Endothelial cell of umbilical vein (primary cell): Measurements from ENCODE around the gene SEMA5A. TPM values are rescaled to one million over a fixed set of nuclear protein-coding genes. Genes with fewer than 3 reads are reported as not detected.

Source experiments
- BruUV-seq: library from RNA; stranded (reverse); fragments of 400-500 nt; replicated peaks from 2 replicates; lab custom pipeline; 2021; lab: Mats Ljungman, UMichigan
- CTCF ChIA-PET: fragments of 300-600, 350-600 bp; sonication (Branson Sonifier 250); formaldehyde crosslinking; loops from one replicate; lab custom pipeline; 2021; ENCODE audit warnings: antibody characterized with exemption, inconsistent platforms; lab: Charles Lee
- POLR2A ChIA-PET: fragments of 300-600, 350-600 bp; sonication (Branson Sonifier 250); formaldehyde crosslinking; loops from one replicate; lab custom pipeline; 2021; ENCODE audit warnings: antibody characterized with exemption, inconsistent platforms; lab: Charles Lee
- DNase-seq: peaks from one replicate; pipeline ENCODE4 v3.0.0-alpha.2; 2011; ENCODE audit warnings: low read depth, low spot score
- FAIRE-seq: peaks from 2 replicates; lab custom pipeline; 2011; peaks lifted over from hg19 to GRCh38; lab: Jason Lieb, UNC
- H2AFZ ChIP-seq: 2 replicates; pipeline ENCODE4 v1.6.0; 2012; ENCODE audit warnings: low read depth, low read length, control low read depth, inconsistent platforms
- H3K27ac ChIP-seq: 2 replicates; pipeline ENCODE4 v1.5.1; 2011; ENCODE audit warnings: low read depth, mild to moderate bottlenecking, control low read depth, low read length, moderate library complexity; ENCODE audit not compliant: insufficient read depth
- H3K27me3 ChIP-seq, 2 experiments: 2 replicates each; pipeline versions ENCODE4 v1.6.0 to v1.6.1; 2011; ENCODE audit warnings: low read length in 2 of 2, mixed read lengths in 1 of 2; ENCODE audit not compliant: control insufficient read depth in 2 of 2, insufficient read depth in 2 of 2
- H3K36me3 ChIP-seq, 2 experiments: 2 replicates in 1 of 2; 3 replicates in 1 of 2; pipeline ENCODE4 v1.5.1; 2011; ENCODE audit warnings: low read length in 2 of 2, mild to moderate bottlenecking in 1 of 2, moderate library complexity in 1 of 2; ENCODE audit not compliant: control insufficient read depth in 2 of 2, insufficient read depth in 2 of 2; ENCODE audit errors: extremely low read depth in 1 of 2
- H3K4me1 ChIP-seq: 3 replicates; pipeline ENCODE4 v1.5.1; 2011; ENCODE audit warnings: mild to moderate bottlenecking, low read length; ENCODE audit not compliant: control insufficient read depth, insufficient read depth; ENCODE audit errors: extremely low read depth
- H3K4me2 ChIP-seq: 2 replicates; pipeline ENCODE4 v1.6.1; 2011; ENCODE audit warnings: low read length, control low read depth, mixed read lengths; ENCODE audit not compliant: insufficient read depth
- H3K4me3 ChIP-seq, 3 experiments: fragments of 200-600 bp in 1 of 3; sonication (generic), shearing (Covaris generic) in 1 of 3; replicated peaks in 1 of 3; 2 replicates each; pipeline ENCODE4 v1.5.1; 2011 to 2016; ENCODE audit warnings: control low read depth in 3 of 3, low read length in 3 of 3, mild to moderate bottlenecking in 2 of 3, inconsistent platforms in 1 of 3, low read depth in 1 of 3, moderate library complexity in 1 of 3; ENCODE audit not compliant: insufficient read depth in 1 of 3
- H3K79me2 ChIP-seq: 2 replicates; pipeline ENCODE4 v1.6.0; 2012; ENCODE audit warnings: low read length, inconsistent platforms; ENCODE audit not compliant: control insufficient read depth, insufficient read depth
- H3K9ac ChIP-seq: replicated peaks from 2 replicates; pipeline ENCODE3; 2011; ENCODE audit warnings: low read length, control low read depth; ENCODE audit not compliant: insufficient read depth; ENCODE audit errors: extremely low read depth
- H3K9me1 ChIP-seq: replicated peaks from 3 replicates; pipeline ENCODE4 v1.6.0; 2011; ENCODE audit warnings: mild to moderate bottlenecking, low read length; ENCODE audit not compliant: control insufficient read depth, insufficient read depth; ENCODE audit errors: extremely low read depth
- H3K9me3 ChIP-seq: replicated peaks from 2 replicates; pipeline ENCODE4 v1.5.1; 2012; ENCODE audit warnings: low read length, inconsistent platforms; ENCODE audit not compliant: control insufficient read depth, insufficient read depth
- H4K20me1 ChIP-seq: replicated peaks from 2 replicates; pipeline ENCODE3; 2011; ENCODE audit warnings: mild to moderate bottlenecking, low read length; ENCODE audit not compliant: control insufficient read depth, insufficient read depth; ENCODE audit errors: extremely low read depth
- CTCF ChIP-seq, 2 donors: IDR thresholded peaks; 1 replicate in 1 of 2; 2 replicates in 1 of 2; pipeline ENCODE4 v1.5.1; 2011; ENCODE audit warnings: low read length in 2 of 2, mild to moderate bottlenecking in 2 of 2, moderate library complexity in 2 of 2, control low read depth in 1 of 2, inconsistent platforms in 1 of 2, low read depth in 1 of 2; ENCODE audit not compliant: insufficient read depth in 1 of 2; ENCODE audit errors: extremely low read depth in 1 of 2
- EZH2 ChIP-seq: IDR thresholded peaks from 2 replicates; pipeline ENCODE4 v1.6.1; 2012; ENCODE audit warnings: borderline replicate concordance, low read depth, mild to moderate bottlenecking, moderate library complexity, low read length, inconsistent platforms; ENCODE audit not compliant: severe bottlenecking
- FOS ChIP-seq: IDR thresholded peaks from 2 replicates; pipeline ENCODE4 v1.6.1; 2011; ENCODE audit warnings: mild to moderate bottlenecking, low read length, moderate library complexity, borderline replicate concordance; ENCODE audit not compliant: insufficient read depth
- GATA2 ChIP-seq: IDR thresholded peaks from 2 replicates; pipeline ENCODE4 v1.7.0; 2011; ENCODE audit warnings: low read depth, mild to moderate bottlenecking, moderate library complexity, mixed read lengths, low read length; ENCODE audit not compliant: insufficient read length, insufficient read depth
- JUN ChIP-seq: IDR thresholded peaks from 2 replicates; pipeline ENCODE4 v1.6.1; 2011; ENCODE audit warnings: borderline replicate concordance, low read depth; ENCODE audit not compliant: insufficient read length, insufficient read depth
- MAX ChIP-seq: IDR thresholded peaks from 2 replicates; pipeline ENCODE4 v1.6.1; 2011; ENCODE audit not compliant: insufficient read depth, insufficient read length
- MYC ChIP-seq: IDR thresholded peaks from one replicate; pipeline ENCODE4 v1.6.1; 2011; ENCODE audit warnings: mild to moderate bottlenecking, low read depth, low read length
- POLR2A ChIP-seq: IDR thresholded peaks from 2 replicates; pipeline ENCODE4 v1.6.1; 2012; ENCODE audit warnings: low read depth, mild to moderate bottlenecking, control low read depth, low read length
- POLR2AphosphoS5 ChIP-seq: IDR thresholded peaks from 2 replicates; pipeline ENCODE4 v1.6.1; 2012; ENCODE audit warnings: low read depth, mild to moderate bottlenecking, control low read depth, low read length, moderate library complexity; ENCODE audit not compliant: insufficient read depth
- dilution Hi-C: fragments of 300-500 bp; cut with MboI; formaldehyde crosslinking; loops from one replicate; pipeline ENCODE4 v1.15.0; 2019; ENCODE audit warnings: low sequenced_read_pairs; ENCODE audit not compliant: extremely low pct_ligation_motif_present
- intact Hi-C: fragments of 100-400 bp; cut with micrococcal nuclease; formaldehyde crosslinking; loops from one replicate; pipeline ENCODE4 v1.10.0; 2022
- polyA plus RNA-seq, 4 experiments: library from polyadenylated mRNA; depleted of rRNA in 3 of 4; stranded (reverse) in 3 of 4; unstranded in 1 of 4; fragments of >200 nt; gene quantifications; 2 replicates each; pipeline versions ENCODE4 v1.2.1 to v1.2.3, GENCODE V29; 2011 to 2012; ENCODE audit warnings: missing spikeins in 1 of 4
- total RNA-seq: library from RNA; stranded (reverse); gene quantifications from 2 replicates; pipeline ENCODE4 v1.2.3, GENCODE V29; 2021

The SEMA5A gene
- total and polyA plus RNA-seq, 2 donors (not counting 3 experiments of a cell fraction or from before 2014, with no cell fraction given), result 0.04 to 0.06 TPM

GRCh38 chr5:9071524-9071923 lies 474.4 kb downstream of the SEMA5A start:
- ChIA-PET POLR2A (no interaction called here), CTCF (interaction anchor here (1.5 kb wide), 1 partner anchor 22 kb away, joined by 3 read pairs; no protein-coding TSS in a partner anchor)
- no peak overlapping the region for H2AFZ ChIP-seq
- H3K79me2 ChIP-seq, result no peaks in the 10 kb centered on the region
- TF ChIP-seq FOS, result no peak
- intact Hi-C loops, result no loop called here
- H3K9ac ChIP-seq, result no peak overlapping the region
- no peaks in the 10 kb centered on the region for H3K36me3 ChIP-seq
- no peak for DNase-seq
- H3K9me3 ChIP-seq, result no peaks in the 10 kb centered on the region
- no peaks in the 10 kb centered on the region for H3K4me1 ChIP-seq
- H3K9me1 ChIP-seq, result no peaks in the 10 kb centered on the region
- dilution Hi-C loops, result no loop called here
- no peak for FAIRE-seq
- H3K27ac ChIP-seq, result no peak overlapping the region
- no TSS peak for BruUV-seq
- no peaks in the 10 kb centered on the region for H3K27me3 ChIP-seq
- H3K4me3 ChIP-seq, result no peak overlapping the region
- H4K20me1 ChIP-seq, result no peaks in the 10 kb centered on the region
- H3K4me2 ChIP-seq, result no peak overlapping the region

GRCh38 chr5:9071074-9071473 lies 474.8 kb downstream of the SEMA5A start:
- intact Hi-C loops (no loop called here), dilution Hi-C loops (no loop called here)
- ChIA-PET CTCF (interaction anchor here (1.5 kb wide), 1 partner anchor 22 kb away, joined by 3 read pairs; no protein-coding TSS in a partner anchor), POLR2A (no interaction called here)
- no peak for DNase-seq
- no peak overlapping the region for H2AFZ ChIP-seq
- no TSS peak for BruUV-seq
- H3K9me3 ChIP-seq, result no peaks in the 10 kb centered on the region
- TF ChIP-seq MAX (no peak), EZH2 (no peak), CTCF (IDR thresholded peaks at IDR 0.05; ENCODE audit: extremely low read depth in 1 of 2, insufficient read depth in 1 of 2, low read depth in 1 of 2, low read length in 2 of 2) (no peak), POLR2A (no peak), FOS (no peak), POLR2AphosphoS5 (no peak), GATA2 (no peak), MYC (no peak), JUN (no peak)
- no peak overlapping the region for H3K4me3 ChIP-seq
- no peak overlapping the region for H3K9ac ChIP-seq
- no peak overlapping the region for H3K27ac ChIP-seq
- no peak overlapping the region for H3K4me2 ChIP-seq
- H3K36me3 ChIP-seq, result no peaks in the 10 kb centered on the region
- no peaks in the 10 kb centered on the region for H4K20me1 ChIP-seq
- no peaks in the 10 kb centered on the region for H3K9me1 ChIP-seq
- H3K4me1 ChIP-seq, result no peaks in the 10 kb centered on the region
- H3K27me3 ChIP-seq, result no peaks in the 10 kb centered on the region
- FAIRE-seq, result no peak
- H3K79me2 ChIP-seq, result no peaks in the 10 kb centered on the region
